Effector memory CD8-positive, alpha-beta T cell (primary cell): ENCODE results near the gene TMEM185A.
"Not testable (repeated sequence)": the region's sequence is repeated elsewhere in the genome, so short reads cannot be mapped to it uniquely, and the experiment has no call there.

Source experiments
- ATAC-seq: fragments of 150-1000 bp; cut with Tn5 transposase; replicated peaks from 2 replicates; pipeline ENCODE4 v1.10.0; 2021; ENCODE audit warnings: mild to moderate bottlenecking, moderate library complexity
- DNase-seq, 3 experiments: peaks; one replicate each; pipeline ENCODE4 v3.0.0; 2021
- H3K27ac Mint-ChIP-seq, 2 donors: one replicate each; pipeline ENCODE4 v1.8.0; 2022; ENCODE audit warnings: mild to moderate bottlenecking in 2 of 2, mixed read lengths in 2 of 2, moderate library complexity in 2 of 2
- H3K27me3 Mint-ChIP-seq, 2 donors: one replicate each; pipeline ENCODE4 v1.8.0; 2022; ENCODE audit warnings: mixed read lengths in 2 of 2
- H3K36me3 Mint-ChIP-seq: one replicate; pipeline ENCODE4 v1.8.0; 2022; ENCODE audit warnings: mild to moderate bottlenecking, moderate library complexity, mixed read lengths; ENCODE audit not compliant: insufficient read depth
- H3K4me1 Mint-ChIP-seq, 2 donors: one replicate each; pipeline ENCODE4 v1.8.0; 2022; ENCODE audit warnings: low read depth in 2 of 2, mixed read lengths in 2 of 2
- H3K4me3 Mint-ChIP-seq, 2 donors: one replicate each; pipeline ENCODE4 v1.8.0; 2022; ENCODE audit warnings: mild to moderate bottlenecking in 2 of 2, mixed read lengths in 2 of 2, moderate library complexity in 2 of 2
- H3K9me3 Mint-ChIP-seq, 2 donors: one replicate each; pipeline ENCODE4 v1.8.0; 2022; ENCODE audit warnings: mixed read lengths in 2 of 2
- total RNA-seq, 9 experiments: gene quantifications; one replicate each; lab custom pipeline; 2026; lab: John Stamatoyannopoulos, UW

The TMEM185A gene
- 4.0 to 13.1 (median 9.8) reads per million in 9 experiments for total RNA-seq

DNA sequence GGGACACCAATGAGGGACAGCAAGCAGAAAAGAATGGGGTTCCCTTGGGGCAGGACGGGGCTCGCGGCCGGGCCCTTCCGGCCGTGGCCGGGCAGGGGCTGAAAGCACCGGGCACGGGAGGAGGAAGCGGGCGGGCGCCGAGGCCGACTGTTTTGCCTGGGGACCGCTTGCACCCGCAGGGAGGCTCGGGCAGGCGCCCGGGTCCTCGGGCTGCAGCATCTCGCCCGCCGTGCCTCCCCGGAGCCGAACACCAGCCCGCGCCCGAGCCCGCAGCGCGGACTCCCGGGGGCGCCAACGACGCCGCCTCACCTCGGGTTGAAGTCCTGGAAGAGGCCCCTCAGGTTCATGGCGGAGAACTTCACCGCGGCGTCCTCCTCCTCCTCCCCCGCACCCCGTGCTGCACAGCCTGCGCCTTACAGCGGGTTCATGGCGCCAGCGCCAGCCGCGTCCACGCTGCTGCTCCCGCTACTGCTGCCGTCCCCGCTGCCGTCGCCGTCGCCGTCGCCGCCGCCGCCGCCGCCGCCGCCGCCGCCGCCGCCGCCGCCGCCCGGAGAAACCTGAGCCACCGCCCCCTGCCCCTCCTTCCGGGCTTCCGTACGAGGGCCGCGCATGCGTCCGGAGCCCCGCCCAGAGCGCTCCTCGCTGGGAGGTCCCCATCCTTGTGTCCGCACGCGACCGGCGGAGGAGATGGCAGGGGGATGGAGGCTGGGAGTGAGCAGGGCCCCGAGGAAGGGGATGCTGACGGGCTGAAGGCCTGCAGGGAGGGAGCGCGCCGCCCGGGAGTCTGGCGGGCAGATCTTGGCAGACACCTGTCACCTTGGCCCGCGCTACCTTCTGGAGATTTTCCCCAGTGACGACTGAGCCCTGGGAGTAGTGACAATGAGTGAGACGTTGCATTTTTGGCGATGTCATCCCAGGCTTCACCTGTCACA, at the start of gene TMEM185A:
TMEM185A (minus strand) TSS at position 559 of the 932 bp plus-strand sequence; CDS start at position 347, 212 bp downstream.
- H3K36me3 Mint-ChIP-seq = peaks cover 9% of the 10 kb centered on the region
- H3K4me3 Mint-ChIP-seq = peak within 1 kb of the TSS; percentile 93 to 94

DNA sequence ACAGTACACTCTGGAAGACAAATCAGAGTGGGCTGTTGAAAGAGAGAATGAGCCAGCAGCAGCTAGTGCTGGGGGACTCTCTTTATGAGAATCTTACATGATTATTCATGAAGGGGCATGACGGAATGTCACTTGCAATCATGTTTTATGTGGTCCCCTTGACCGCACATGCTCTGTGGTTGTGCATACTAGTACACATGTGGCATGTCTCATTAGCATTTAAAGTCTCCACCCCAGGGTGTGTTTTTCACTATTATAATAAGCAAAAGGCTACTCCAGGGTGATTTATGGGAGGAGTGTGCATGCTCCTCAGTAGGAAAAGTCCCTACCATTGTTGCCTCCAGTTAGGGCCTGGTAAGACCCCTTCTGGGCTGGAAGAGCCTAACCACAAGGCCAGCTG, 49.6 kb upstream of the TMEM185A start:
- no peaks in the 10 kb centered on the region for H3K9me3 Mint-ChIP-seq
- no peak for DNase-seq
- ATAC-seq = no peak
- no peak overlapping the region for H3K27ac Mint-ChIP-seq
- H3K36me3 Mint-ChIP-seq = no peaks in the 10 kb centered on the region
- H3K4me3 Mint-ChIP-seq = no peak overlapping the region
- H3K4me1 Mint-ChIP-seq = no peaks in the 10 kb centered on the region
- peaks cover 4 to 7% of the 10 kb centered on the region in 2 donors for H3K27me3 Mint-ChIP-seq

More for the DNA sequence above, at the start of gene TMEM185A:
- H3K27ac Mint-ChIP-seq = peak within 1 kb of the TSS; percentile 76 to 88
- no peaks in the 10 kb centered on the region for H3K9me3 Mint-ChIP-seq
- ATAC-seq (peak; percentile 83), DNase-seq (peak; percentile 62 to 63 (median 62))
- H3K4me1 Mint-ChIP-seq = peaks cover 22 to 38% of the 10 kb centered on the region in 2 donors
- no peaks in the 10 kb centered on the region for H3K27me3 Mint-ChIP-seq

DNA sequence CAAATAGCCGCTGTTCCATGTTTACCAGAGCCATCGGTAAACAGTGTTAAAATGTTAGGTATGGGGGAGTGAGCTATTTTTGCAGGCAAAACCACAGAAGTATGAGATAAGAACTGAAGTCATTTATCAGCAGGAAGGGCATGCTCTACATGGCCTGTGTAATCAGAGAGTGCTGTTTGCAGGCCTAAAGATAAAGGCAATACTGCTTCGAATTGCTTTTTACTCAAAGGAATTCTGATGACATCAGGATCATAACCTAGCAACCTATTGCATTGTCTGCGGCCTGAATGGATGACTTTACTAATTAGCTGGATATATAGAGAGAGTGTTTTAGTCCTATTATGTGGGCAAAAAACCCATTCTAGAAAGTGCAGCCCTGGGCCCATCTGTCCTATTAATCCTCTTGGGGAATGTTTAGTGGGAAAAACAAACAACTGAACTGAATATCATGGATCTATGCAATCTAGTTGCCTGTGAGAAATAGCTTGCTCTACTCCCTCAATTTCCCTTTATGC, 47.6 kb upstream of the TMEM185A start:
- not testable (repeated sequence) for ATAC-seq, H3K36me3 Mint-ChIP-seq, H3K4me3 Mint-ChIP-seq, H3K27ac Mint-ChIP-seq, DNase-seq, H3K27me3 Mint-ChIP-seq, H3K9me3 Mint-ChIP-seq, H3K4me1 Mint-ChIP-seq

DNA sequence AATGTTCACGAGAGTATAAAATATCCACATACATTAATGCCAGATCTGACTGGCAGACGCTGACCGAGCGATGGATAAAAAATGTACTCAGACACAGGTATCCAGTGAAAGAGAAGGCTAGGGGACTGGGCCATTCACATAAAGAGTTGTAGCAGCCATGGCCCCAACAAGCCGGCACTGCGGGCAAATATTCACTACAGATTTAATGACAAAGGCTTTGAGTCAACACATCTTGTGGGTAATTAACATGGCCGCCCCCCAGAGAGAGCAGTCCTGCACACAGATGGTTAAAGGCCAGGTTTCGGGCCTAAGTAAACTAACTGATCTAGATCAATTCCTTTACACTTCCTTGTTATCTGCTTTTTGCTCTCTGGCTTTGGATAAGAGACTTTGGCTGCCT, 44.0 kb upstream of the TMEM185A start:
- H3K36me3 Mint-ChIP-seq, ATAC-seq, H3K4me1 Mint-ChIP-seq, H3K9me3 Mint-ChIP-seq, H3K4me3 Mint-ChIP-seq, H3K27me3 Mint-ChIP-seq, DNase-seq, H3K27ac Mint-ChIP-seq: not testable (repeated sequence)

DNA sequence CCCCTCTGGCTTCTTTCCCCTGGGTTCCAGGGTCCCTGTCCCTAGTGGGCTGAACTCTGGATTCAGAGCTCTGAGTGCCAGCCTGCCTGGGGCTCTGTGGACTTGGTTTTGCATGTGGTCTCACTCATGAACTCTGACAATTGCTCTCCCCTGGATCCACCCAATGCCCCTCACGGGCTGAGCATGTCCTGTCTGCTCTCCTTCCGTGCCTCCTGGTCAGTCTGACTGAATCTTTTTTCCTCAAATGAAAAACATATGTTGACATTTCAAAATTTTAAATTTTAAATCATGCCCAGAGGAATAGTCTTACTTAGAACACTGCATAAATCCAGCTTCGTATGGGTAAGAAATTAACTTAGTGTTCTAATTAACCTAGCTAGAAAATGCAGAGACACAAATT, 43.5 kb upstream of the TMEM185A start:
- H3K9me3 Mint-ChIP-seq, H3K27ac Mint-ChIP-seq, H3K27me3 Mint-ChIP-seq, ATAC-seq, DNase-seq, H3K36me3 Mint-ChIP-seq, H3K4me3 Mint-ChIP-seq, H3K4me1 Mint-ChIP-seq: not testable (repeated sequence)

DNA sequence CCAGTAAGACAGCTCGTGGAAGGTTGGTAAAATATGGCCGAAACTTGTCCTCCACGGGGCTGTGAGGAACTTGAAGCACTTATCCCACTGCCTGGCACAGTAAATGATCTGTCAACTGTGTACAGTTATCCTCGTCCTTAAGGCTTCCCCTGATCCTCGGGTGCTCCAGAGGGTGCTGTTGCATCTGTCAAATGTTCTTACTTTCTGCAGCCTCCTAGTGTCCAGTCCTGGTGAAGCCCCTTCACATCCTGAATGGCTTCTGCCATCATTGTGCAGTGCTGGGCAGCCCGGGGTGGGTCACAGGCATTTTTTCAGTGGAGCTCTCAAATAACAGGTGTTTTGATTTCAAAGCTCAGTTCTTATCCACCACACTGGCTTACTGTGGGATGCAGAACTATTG, 29.0 kb upstream of the TMEM185A start:
- H3K4me1 Mint-ChIP-seq, H3K27ac Mint-ChIP-seq: not testable (repeated sequence)

DNA sequence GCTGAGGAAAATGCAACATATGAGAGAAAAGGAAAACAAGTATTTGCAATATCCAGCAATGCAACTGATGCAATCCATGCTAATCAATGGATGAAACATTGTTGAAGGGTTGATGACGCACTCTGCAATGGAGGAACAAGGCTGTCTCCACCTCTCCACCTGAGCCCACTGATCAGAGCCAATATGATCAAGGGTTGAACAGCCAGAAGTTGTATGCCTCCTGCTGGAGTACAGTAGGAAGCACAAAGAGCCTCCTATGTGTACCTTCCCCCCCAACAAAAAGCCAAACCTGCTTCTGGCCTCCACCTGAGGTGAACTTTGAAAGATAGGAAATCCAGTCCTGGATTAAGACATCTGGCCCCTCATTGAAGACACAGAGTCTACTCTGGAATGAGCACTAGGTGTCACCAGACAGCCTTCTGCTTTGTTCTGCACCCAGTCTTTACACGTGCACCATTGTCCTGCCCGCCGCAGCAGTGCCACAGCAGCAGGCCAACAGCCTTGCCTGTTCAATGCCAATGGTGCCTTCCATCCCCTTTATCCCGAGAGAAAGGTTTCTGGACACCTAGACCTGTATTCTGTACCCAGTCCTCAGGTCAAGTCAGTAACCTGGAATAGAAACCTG, 24.8 kb upstream of the TMEM185A start:
- not testable (repeated sequence) for H3K4me3 Mint-ChIP-seq, H3K36me3 Mint-ChIP-seq, ATAC-seq, H3K27me3 Mint-ChIP-seq, H3K27ac Mint-ChIP-seq, DNase-seq, H3K9me3 Mint-ChIP-seq, H3K4me1 Mint-ChIP-seq

More for the DNA sequence above, 29.0 kb upstream of the TMEM185A start:
- not testable (repeated sequence) for H3K27me3 Mint-ChIP-seq, H3K9me3 Mint-ChIP-seq, DNase-seq, ATAC-seq, H3K36me3 Mint-ChIP-seq, H3K4me3 Mint-ChIP-seq

DNA sequence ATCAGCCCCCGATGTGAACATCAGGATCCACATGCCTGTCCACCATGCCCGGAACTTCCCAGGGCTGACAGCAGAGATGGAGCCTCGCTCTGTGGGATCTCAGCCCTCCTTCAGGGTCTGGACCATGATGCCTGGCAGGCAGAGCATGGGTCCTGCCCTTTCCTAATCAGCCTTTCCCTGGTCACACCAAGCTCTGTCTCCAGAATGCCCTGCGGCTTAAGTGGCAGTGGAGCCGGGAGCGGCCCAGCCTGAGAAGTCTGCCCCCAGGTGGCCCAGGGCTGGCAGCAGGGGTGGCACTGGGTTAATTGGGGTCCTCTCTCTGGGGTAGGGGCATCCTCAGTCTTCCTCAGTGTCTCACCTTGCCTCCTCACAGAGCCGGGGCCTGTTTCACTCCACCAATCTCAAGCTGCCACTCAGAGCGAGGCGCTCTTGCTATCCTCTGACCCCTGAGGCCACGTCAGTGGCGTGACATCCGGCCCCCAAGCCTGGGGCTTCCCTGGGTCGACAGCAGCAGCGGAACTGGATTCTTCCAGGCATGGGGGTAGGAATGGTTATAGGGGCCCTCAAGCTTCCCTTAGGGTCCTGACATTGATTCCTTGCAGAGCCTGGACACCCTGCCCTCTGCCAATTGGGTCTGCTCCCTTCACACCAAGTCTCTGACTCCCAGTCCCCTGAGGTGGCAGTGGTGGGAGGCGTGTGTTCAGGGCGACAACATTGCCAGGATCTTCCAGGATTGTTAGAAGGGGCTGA, 20.8 kb upstream of the TMEM185A start:
- DNase-seq = no peak
- Mint-ChIP-seq H3K36me3 (no peaks in the 10 kb centered on the region), H3K4me3 (no peak overlapping the region), H3K27ac (no peak overlapping the region), H3K4me1 (no peaks in the 10 kb centered on the region), H3K27me3 (no peaks in the 10 kb centered on the region), H3K9me3 (no peaks in the 10 kb centered on the region)
- no peak for ATAC-seq

DNA sequence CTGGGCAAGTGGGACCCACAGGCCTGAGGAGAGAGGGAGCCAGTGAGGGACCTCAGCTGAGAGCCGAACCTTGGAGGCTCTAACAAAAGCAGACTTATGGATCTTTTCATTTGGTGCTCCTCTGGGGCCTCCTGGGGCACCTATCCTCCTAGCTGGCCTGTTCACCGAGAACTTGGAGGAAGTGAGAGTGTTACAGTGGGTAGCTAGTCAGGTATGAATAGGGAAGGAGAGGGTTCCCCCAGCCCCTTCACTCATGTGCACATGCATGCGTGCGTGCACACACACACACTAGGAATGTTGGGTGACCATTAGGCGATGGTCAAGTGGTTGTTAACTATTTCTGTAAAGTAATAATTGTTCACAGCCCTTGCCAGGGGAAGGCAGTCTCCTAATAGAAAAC, 18.6 kb upstream of the TMEM185A start:
- Mint-ChIP-seq H3K4me3 (no peak overlapping the region), H3K9me3 (no peaks in the 10 kb centered on the region), H3K27me3 (peaks cover 0 to 10% of the 10 kb centered on the region in 2 donors), H3K4me1 (no peaks in the 10 kb centered on the region), H3K36me3 (no peaks in the 10 kb centered on the region), H3K27ac (no peak overlapping the region)
- no peak for ATAC-seq
- DNase-seq = no peak

DNA sequence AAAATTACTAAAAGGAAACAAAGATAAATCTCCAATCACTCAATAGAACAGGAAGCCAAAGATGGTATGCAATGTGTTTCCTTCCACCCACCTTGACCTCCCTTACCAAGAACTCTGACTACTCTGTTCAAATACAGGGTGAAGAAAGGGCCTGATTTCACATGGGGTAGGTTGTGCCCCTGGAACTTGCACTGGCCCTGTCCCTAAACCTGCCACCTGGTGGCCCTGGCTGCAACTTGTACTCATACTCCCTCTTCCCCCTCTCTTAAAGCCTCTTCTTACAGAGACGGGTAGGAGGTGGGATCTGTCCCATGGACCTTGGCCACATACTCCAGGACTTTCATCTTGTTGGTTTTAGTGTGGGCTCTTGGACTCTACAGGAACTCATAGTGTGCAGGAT, 17.3 kb upstream of the TMEM185A start:
- Mint-ChIP-seq H3K36me3 (no peaks in the 10 kb centered on the region), H3K27me3 (peaks cover 0 to 10% of the 10 kb centered on the region in 2 donors), H3K9me3 (no peaks in the 10 kb centered on the region), H3K27ac (no peak overlapping the region), H3K4me3 (no peak overlapping the region), H3K4me1 (no peaks in the 10 kb centered on the region)
- DNase-seq (no peak), ATAC-seq (no peak)

DNA sequence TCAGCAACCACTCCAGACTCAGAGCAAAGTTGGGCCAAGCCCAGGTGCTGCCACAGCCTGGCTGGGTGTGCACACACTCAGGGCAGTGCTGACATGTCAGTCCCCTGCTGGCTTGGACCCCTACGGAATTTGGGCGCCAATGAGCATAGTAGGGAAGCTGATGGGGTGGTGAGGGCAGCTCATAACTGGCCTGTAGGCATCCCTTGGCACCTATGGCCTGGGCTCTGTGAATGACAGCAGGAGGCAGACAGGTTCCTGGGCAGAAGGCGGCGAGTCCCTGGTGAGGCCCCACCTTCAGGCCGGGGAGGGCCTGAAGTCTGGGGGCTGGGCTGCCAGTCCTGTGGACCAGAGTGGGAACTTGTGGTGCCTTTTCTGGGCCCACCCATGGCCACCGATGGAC, 15.9 kb upstream of the TMEM185A start:
- no peaks in the 10 kb centered on the region for H3K36me3 Mint-ChIP-seq
- peaks cover 0 to 10% of the 10 kb centered on the region in 2 donors for H3K27me3 Mint-ChIP-seq
- DNase-seq (no peak), ATAC-seq (no peak)
- H3K4me3 Mint-ChIP-seq = no peak overlapping the region
- H3K9me3 Mint-ChIP-seq = no peaks in the 10 kb centered on the region
- no peak overlapping the region for H3K27ac Mint-ChIP-seq
- H3K4me1 Mint-ChIP-seq = no peaks in the 10 kb centered on the region

DNA sequence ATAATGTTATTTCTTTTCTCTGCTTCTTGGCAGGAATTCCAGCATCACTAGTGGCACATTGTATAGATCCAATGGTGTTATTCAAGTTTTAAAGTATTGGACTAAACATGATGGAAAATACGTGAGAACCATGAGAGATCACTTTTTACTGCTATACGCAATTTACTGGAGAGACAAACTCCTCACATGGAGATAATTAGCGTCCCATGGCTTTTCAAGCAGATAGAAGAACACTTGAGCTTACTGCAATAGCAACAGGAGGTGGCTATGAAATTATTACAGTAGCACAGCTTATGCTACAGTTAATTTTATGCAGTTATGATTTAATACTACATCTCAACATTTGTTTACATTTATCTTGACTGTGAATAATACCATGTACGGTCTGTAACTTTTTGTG, 11.9 kb upstream of the TMEM185A start:
- DNase-seq = no peak
- H3K27ac Mint-ChIP-seq = no peak overlapping the region

DNA sequence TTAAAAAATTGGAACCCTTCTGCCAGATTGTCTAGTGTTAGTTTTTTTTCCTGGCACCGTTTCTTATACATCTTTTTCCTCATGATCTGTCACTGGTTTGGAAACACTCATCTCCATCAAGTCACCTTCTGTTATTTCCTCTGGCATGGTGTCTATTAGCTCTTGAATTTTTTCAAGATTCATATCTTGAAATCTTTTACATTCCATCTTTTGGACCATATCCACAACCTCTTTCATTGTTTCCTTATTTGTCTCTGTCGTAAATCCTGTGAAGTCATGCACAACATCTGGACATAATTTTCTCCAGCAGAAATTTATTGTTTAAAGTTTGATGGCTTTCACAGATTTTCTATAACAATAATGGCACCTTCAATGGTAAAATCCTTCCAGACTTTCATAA, 10.2 kb upstream of the TMEM185A start:
- H3K4me1 Mint-ChIP-seq = no peaks in the 10 kb centered on the region
- H3K4me3 Mint-ChIP-seq = no peak overlapping the region
- H3K36me3 Mint-ChIP-seq = no peaks in the 10 kb centered on the region
- DNase-seq = no peak
- no peak for ATAC-seq
- H3K27me3 Mint-ChIP-seq = peaks cover 0 to 10% of the 10 kb centered on the region in 2 donors
- H3K9me3 Mint-ChIP-seq = no peaks in the 10 kb centered on the region
- H3K27ac Mint-ChIP-seq = no peak overlapping the region

More for the DNA sequence above, 11.9 kb upstream of the TMEM185A start:
- ATAC-seq = no peak
- Mint-ChIP-seq H3K27me3 (peaks cover 0 to 10% of the 10 kb centered on the region in 2 donors), H3K36me3 (no peaks in the 10 kb centered on the region), H3K4me3 (no peak overlapping the region), H3K4me1 (no peaks in the 10 kb centered on the region), H3K9me3 (no peaks in the 10 kb centered on the region)
